Gastrocnemius medialis (tissue), 4 donors: Measurements from ENCODE around the gene ZCCHC3. TPM values are rescaled to one million over a fixed set of nuclear protein-coding genes. Genes with fewer than 3 reads are reported as not detected.

ENCODE experiments used
- ATAC-seq, 2 donors: fragments of 150-250 bp; one replicate each; pipeline ENCODE4 v1.9.1; 2016
- DNase-seq, 2 donors: peaks; one replicate each; pipeline ENCODE4 v3.0.0-alpha.2; 2019
- H3K27ac ChIP-seq, 4 donors: fragments of 200-600 bp; sonication (generic); 1 replicate in 1 of 4; 2 replicates in 3 of 4; pipeline ENCODE4 v1.5.1; 2016 to 2018; ENCODE audit warnings: mild to moderate bottlenecking in 2 of 4, moderate library complexity in 1 of 4
- H3K27me3 ChIP-seq, 3 donors: fragments of 200-600 bp; sonication (generic) in 2 of 3; 1 replicate in 1 of 3; 2 replicates in 2 of 3; pipeline versions ENCODE4 v1.5.1 to v1.6.0; 2016 to 2019; ENCODE audit warnings: mild to moderate bottlenecking in 1 of 3, moderate library complexity in 1 of 3
- H3K36me3 ChIP-seq, 2 donors: fragments of 200-600 bp; sonication (generic) in 1 of 2; one replicate each; pipeline ENCODE4 v1.5.1; 2017 to 2018
- H3K4me1 ChIP-seq, 2 donors: fragments of 200-600 bp; sonication (generic) in 1 of 2; one replicate each; pipeline ENCODE4 v1.5.1; 2016 to 2017; ENCODE audit warnings: mild to moderate bottlenecking in 2 of 2
- H3K4me3 ChIP-seq, 4 donors: fragments of 200-600 bp; sonication (generic) in 3 of 4; 1 replicate in 1 of 4; 2 replicates in 3 of 4; pipeline ENCODE4 v1.5.1; 2016 to 2019; ENCODE audit warnings: mild to moderate bottlenecking in 2 of 4
- H3K9me3 ChIP-seq, 3 donors: fragments of 200-600 bp; sonication (generic) in 2 of 3; 1 replicate in 1 of 3; 2 replicates in 2 of 3; pipeline ENCODE4 v1.5.1; 2016 to 2019
- POLR2A ChIP-seq, 2 donors: fragments of 450-650 bp; IDR thresholded peaks; one replicate each; pipeline ENCODE4 v1.6.1; 2017; ENCODE audit warnings: antibody characterized with exemption in 2 of 2, mild to moderate bottlenecking in 2 of 2, moderate library complexity in 2 of 2
- in situ Hi-C, 4 donors: fragments of 200-750 bp; cut with MboI; loops; one replicate each; pipeline versions ENCODE4 v1.15.0 to v1.8.0; 2017; ENCODE audit warnings: low sequenced_read_pairs in 4 of 4
- intact Hi-C: fragments of 100-400 bp; cut with DNase I; formaldehyde crosslinking; loops from one replicate; pipeline ENCODE4 v1.15.1; 2023; ENCODE audit warnings: low total_unique reads
- total RNA-seq, 4 donors: library from RNA; depleted of rRNA; stranded (reverse); fragments of >200 nt; gene quantifications; one replicate each; pipeline versions ENCODE4 v1.1.0 to v1.2.3, GENCODE V29; 2016
- TF ChIP-seq, protein P1 (sequence below), 5 experiments: fragments of 450-650 bp in 3 of 5; fragments of 200-600 bp in 2 of 5; sonication (generic) in 2 of 5; IDR thresholded peaks in 4 of 5; conservative IDR thresholded peaks in 1 of 5; 1 replicate in 4 of 5; 2 replicates in 1 of 5; pipeline ENCODE4 v1.5.1; 2016 to 2019; ENCODE audit warnings: antibody characterized with exemption in 5 of 5, mild to moderate bottlenecking in 3 of 5, moderate library complexity in 3 of 5

The ZCCHC3 gene
- total RNA-seq, 4 donors from 2014 or later, result 6.7 to 9.4 (median 7.9) TPM

DNA sequence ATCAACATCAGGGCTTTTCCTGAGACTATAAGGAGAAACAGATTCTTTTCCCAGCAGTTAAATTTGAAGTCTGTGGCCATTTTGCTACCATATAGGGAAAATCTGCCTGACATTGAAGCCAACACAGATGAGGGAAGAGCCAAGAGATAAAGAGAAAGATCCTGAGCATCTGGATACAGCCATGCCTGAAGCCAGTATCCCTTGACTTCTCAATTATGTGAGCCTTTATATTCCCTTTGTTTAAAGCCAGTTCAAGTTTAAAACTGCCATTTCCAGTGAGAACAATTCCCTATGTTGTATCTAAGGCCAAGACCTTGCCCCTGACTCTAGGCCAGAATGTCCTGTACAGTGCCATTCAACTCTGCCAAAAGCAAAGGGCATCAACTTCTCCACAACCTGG lies 45.7 kb downstream of the ZCCHC3 start:
- Histone ChIP-seq H3K9me3 (no peaks in the 10 kb centered on the region), H3K4me1 (peaks cover 0 to 15% of the 10 kb centered on the region in 2 donors), H3K4me3 (no peak overlapping the region), H3K27ac (no peak overlapping the region), H3K36me3 (no peaks in the 10 kb centered on the region), H3K27me3 (peaks cover 4 to 11% (median 6%) of the 10 kb centered on the region in 3 donors)
- DNase-seq, result no peak
- TF ChIP-seq POLR2A (IDR thresholded peaks at IDR 0.05), result no peak
- TF ChIP-seq, protein P1, sequence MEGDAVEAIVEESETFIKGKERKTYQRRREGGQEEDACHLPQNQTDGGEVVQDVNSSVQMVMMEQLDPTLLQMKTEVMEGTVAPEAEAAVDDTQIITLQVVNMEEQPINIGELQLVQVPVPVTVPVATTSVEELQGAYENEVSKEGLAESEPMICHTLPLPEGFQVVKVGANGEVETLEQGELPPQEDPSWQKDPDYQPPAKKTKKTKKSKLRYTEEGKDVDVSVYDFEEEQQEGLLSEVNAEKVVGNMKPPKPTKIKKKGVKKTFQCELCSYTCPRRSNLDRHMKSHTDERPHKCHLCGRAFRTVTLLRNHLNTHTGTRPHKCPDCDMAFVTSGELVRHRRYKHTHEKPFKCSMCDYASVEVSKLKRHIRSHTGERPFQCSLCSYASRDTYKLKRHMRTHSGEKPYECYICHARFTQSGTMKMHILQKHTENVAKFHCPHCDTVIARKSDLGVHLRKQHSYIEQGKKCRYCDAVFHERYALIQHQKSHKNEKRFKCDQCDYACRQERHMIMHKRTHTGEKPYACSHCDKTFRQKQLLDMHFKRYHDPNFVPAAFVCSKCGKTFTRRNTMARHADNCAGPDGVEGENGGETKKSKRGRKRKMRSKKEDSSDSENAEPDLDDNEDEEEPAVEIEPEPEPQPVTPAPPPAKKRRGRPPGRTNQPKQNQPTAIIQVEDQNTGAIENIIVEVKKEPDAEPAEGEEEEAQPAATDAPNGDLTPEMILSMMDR (IDR thresholded peaks at IDR 0.05 in 4 of 5, conservative IDR thresholded peaks at IDR 0.05 in 1 of 5), result no peak
- in situ Hi-C loops, result no loop called here
- no peak for ATAC-seq
- intact Hi-C loops, result no loop called here

DNA sequence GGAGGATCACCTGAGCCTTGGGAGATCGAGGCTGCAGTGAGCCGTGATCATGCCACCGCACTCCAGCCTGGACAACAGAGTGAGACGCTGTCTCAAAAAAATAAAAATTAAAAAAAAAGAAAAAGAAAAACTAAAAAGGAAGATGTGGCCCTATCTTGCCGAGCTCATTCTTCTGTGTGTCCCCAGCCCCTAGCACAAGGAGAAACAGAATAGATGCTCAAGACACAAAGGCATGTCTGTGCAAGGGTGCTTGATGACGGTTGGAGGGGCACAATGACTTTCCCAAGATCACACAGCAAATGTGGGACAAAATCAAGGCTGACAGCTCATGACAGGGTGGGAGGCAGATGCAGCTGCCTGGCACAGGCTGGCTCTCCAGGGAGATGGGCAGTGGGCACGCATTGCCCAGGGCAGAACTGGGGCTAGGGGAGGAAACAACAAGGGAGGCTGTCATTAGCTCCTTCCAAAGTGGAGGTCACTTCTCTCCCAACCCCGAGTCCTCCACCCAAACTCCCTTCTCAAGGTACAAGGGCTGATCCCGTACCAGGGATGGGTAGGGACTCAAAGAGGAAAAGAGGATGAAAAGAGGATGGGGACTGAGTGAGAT lies 48.8 kb downstream of the ZCCHC3 start:
- intact Hi-C loops, result no loop called here
- peak overlapping the region in 2 of 4 donors; percentile 65 to 71 for H3K27ac ChIP-seq

DNA sequence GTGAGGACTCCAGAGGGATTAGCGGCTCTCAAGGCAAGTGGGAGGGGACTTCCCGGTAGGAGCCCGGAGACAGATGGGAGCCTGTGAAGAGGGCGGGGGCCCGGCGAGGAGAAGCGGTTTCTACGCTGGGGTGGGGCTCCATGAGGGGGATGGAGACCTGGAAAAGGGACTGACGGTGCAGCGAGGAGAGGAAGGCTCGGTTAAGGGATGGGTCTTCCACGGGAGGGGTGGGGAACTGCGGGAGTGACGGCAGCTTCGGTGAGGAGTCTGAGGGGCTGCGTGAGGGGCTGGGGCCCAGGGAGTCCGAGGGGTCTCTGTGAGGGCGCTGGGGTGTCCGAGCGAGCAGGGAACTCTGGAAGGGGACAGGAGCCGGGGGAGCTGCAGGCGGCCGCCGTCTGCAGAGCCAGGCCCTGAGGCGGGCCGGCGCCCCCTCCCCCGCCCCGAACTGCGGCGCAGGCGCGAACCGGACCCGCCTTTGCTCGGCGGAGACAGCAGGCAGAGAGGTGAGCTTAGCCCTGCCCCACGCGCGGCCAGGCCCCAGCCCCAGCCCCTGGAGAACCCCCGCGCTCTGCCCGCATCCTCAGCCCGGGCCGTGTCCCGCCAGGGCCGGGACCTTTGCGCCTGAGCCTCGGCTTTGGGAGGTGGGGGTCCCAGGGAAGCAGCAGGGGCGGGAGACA lies 49.4 kb downstream of the ZCCHC3 start, which contains the start of gene NRSN2:
Gene NRSN2 (plus strand): TSS at position 472 of the 677 bp plus-strand sequence. CDS start 2,533 bp downstream, outside the sequence.
- H3K9me3 ChIP-seq, result no peaks in the 10 kb centered on the region
- H3K36me3 ChIP-seq, result no peaks in the 10 kb centered on the region
- peaks cover 0 to 22% of the 10 kb centered on the region in 2 donors for H3K4me1 ChIP-seq
- H3K27me3 ChIP-seq, result peaks cover 6 to 27% (median 12%) of the 10 kb centered on the region in 3 donors
- TF ChIP-seq, protein P1 (IDR thresholded peaks at IDR 0.05 in 4 of 5, conservative IDR thresholded peaks at IDR 0.05 in 1 of 5), result no peak
- no peak for TF ChIP-seq POLR2A (IDR thresholded peaks at IDR 0.05)
- H3K27ac ChIP-seq, result peak within 1 kb of the TSS; percentile 65 to 78 (median 73)
- intact Hi-C loops, result no loop called here
- DNase-seq (no peak), ATAC-seq (no peak)
- in situ Hi-C loops, result no loop called here
- peak within 1 kb of the TSS; percentile 67 to 83 (median 75) for H3K4me3 ChIP-seq

More for the DNA sequence above, 48.8 kb downstream of the ZCCHC3 start:
- TF ChIP-seq, protein P1 (IDR thresholded peaks at IDR 0.05 in 4 of 5, conservative IDR thresholded peaks at IDR 0.05 in 1 of 5), result no peak
- no peak for TF ChIP-seq POLR2A (IDR thresholded peaks at IDR 0.05)
- in situ Hi-C loops, result no loop called here
- ATAC-seq (no peak), DNase-seq (no peak)
- H3K4me1 ChIP-seq, result peaks cover 0 to 22% of the 10 kb centered on the region in 2 donors
- H3K36me3 ChIP-seq, result no peaks in the 10 kb centered on the region
- peaks cover 6 to 27% (median 12%) of the 10 kb centered on the region in 3 donors for H3K27me3 ChIP-seq
- H3K4me3 ChIP-seq, result peak overlapping the region; percentile 67 to 83 (median 75)
- H3K9me3 ChIP-seq, result no peaks in the 10 kb centered on the region

DNA sequence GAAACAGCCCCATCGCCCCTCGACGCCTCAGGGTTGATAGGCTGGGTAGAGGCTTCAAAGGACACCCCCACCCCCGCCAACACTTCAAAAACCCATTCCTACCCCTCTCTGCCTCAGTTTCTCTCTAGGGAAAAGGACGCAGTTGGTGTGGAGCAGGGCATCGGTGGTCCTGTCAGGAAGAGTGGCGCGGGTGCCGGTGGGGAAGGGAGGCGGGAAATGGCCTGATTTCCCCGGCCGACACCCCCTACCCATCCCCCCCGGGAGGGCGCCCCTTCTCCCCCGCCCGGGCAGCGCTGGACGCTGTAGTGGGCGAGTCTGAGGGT lies 49.9 kb downstream of the ZCCHC3 start:
- TF ChIP-seq, protein P1 (IDR thresholded peaks at IDR 0.05 in 4 of 5, conservative IDR thresholded peaks at IDR 0.05 in 1 of 5), result no peak
- no peak for TF ChIP-seq POLR2A (IDR thresholded peaks at IDR 0.05)
- no peak for ATAC-seq
- Histone ChIP-seq H3K27me3 (peaks cover 6 to 27% (median 12%) of the 10 kb centered on the region in 3 donors), H3K36me3 (no peaks in the 10 kb centered on the region), H3K9me3 (no peaks in the 10 kb centered on the region), H3K4me1 (peaks cover 0 to 22% of the 10 kb centered on the region in 2 donors), H3K4me3 (peak overlapping the region; percentile 67 to 83 (median 75)), H3K27ac (peak overlapping the region; percentile 65 to 78 (median 73))
- DNase-seq, result no peak
- intact Hi-C loops, result no loop called here
- in situ Hi-C loops, result no loop called here
